ENCODE results near the gene FOXP4.

FOXP4 gene

GRCh38 chr6:41593406-41593805, 47.2 kb downstream of the FOXP4 start:
- Histone ChIP-seq H3K36me3 (ENCODE audit: control insufficient read depth in 2 of 2, insufficient read depth in 2 of 2, low read length in 2 of 2) (peaks cover 12 to 29% of the 10 kb centered on the region in 2 donors), H3K27ac (ENCODE audit: low read length) (no peak overlapping the region), H3K4me3 (ENCODE audit: low read length in 2 of 2) (no peak overlapping the region), H3K27me3 (ENCODE audit: control insufficient read depth in 1 of 2, insufficient read depth in 2 of 2, low read length in 2 of 2) (no peaks in the 10 kb centered on the region), H3K9me3 (ENCODE audit: control insufficient read depth in 2 of 2, low read length in 2 of 2) (no peaks in the 10 kb centered on the region), H3K9ac (ENCODE audit: low read length in 2 of 2) (no peak overlapping the region), H3K4me1 (ENCODE audit: control insufficient read depth, insufficient read depth, low read length) (peaks cover 3% of the 10 kb centered on the region)

DNA sequence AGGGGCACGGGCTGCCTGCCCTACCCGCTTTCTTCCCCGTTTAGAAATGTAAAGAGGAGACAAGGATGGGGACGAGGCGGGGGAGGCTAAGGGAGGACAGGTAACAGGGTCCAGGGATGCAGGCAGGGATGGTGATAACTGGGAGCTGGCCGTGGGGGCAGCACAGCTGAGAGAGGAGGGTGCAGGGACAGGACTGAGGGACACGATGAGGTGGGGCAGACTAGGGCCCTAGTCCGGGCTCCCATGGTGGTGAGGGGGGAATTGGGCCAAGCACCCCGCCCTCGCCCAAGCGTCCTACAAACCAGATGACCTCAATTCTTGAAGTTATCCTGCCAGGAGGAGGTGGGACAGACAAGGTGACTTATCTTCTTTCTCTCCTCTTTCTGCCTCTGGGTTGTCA, 47.7 kb downstream of the FOXP4 start:
- no peaks in the 10 kb centered on the region for H3K27me3 ChIP-seq (ENCODE audit: control insufficient read depth in 1 of 2, insufficient read depth in 2 of 2, low read length in 2 of 2)
- H3K4me3 ChIP-seq (ENCODE audit: low read length in 2 of 2) = no peak overlapping the region
- H3K4me1 ChIP-seq (ENCODE audit: control insufficient read depth, insufficient read depth, low read length) = peaks cover 3% of the 10 kb centered on the region
- no peak overlapping the region for H3K27ac ChIP-seq (ENCODE audit: low read length)
- no peak overlapping the region for H3K9ac ChIP-seq (ENCODE audit: low read length in 2 of 2)
- H3K9me3 ChIP-seq (ENCODE audit: control insufficient read depth in 2 of 2, low read length in 2 of 2) = no peaks in the 10 kb centered on the region
- H3K36me3 ChIP-seq (ENCODE audit: control insufficient read depth in 2 of 2, insufficient read depth in 2 of 2, low read length in 2 of 2) = peaks cover 10 to 25% of the 10 kb centered on the region in 2 donors

- H3K36me3 ChIP-seq (ENCODE audit: control insufficient read depth in 2 of 2, insufficient read depth in 2 of 2, low read length in 2 of 2) = peaks cover 10 to 25% of the 10 kb centered on the region in 2 donors
- H3K4me3 ChIP-seq (ENCODE audit: low read length in 2 of 2) = no peak overlapping the region
- peaks cover 3% of the 10 kb centered on the region for H3K4me1 ChIP-seq (ENCODE audit: control insufficient read depth, insufficient read depth, low read length)
- H3K9ac ChIP-seq (ENCODE audit: low read length in 2 of 2) = no peak overlapping the region
- H3K27me3 ChIP-seq (ENCODE audit: control insufficient read depth in 1 of 2, insufficient read depth in 2 of 2, low read length in 2 of 2) = no peaks in the 10 kb centered on the region
- H3K27ac ChIP-seq (ENCODE audit: low read length) = no peak overlapping the region
- no peaks in the 10 kb centered on the region for H3K9me3 ChIP-seq (ENCODE audit: control insufficient read depth in 2 of 2, low read length in 2 of 2)
Measured at GRCh38 chr6:41594326-41594725, 48.1 kb downstream of the FOXP4 start.

DNA sequence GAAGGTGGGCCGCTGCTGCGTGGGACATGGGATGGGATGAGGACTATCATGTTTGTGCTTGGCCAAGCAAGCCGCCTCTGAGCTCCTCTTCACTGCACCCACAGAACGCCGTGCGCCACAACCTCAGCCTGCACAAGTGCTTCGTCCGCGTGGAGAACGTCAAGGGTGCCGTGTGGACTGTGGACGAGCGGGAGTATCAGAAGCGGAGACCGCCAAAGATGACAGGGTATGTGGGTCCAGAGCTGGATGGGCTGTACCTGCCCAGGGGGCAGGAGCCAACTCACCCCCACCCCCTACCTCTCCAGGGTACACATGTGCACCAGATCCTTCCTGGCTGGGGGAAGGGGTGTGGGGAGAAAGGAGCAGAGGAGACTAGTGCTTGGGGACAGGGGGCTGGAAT, 48.6 kb downstream of the FOXP4 start:
- Histone ChIP-seq H3K36me3 (ENCODE audit: control insufficient read depth in 2 of 2, insufficient read depth in 2 of 2, low read length in 2 of 2) (peaks cover 10 to 25% of the 10 kb centered on the region in 2 donors), H3K27ac (ENCODE audit: low read length) (no peak overlapping the region), H3K9ac (ENCODE audit: low read length in 2 of 2) (no peak overlapping the region), H3K9me3 (ENCODE audit: control insufficient read depth in 2 of 2, low read length in 2 of 2) (no peaks in the 10 kb centered on the region), H3K4me3 (ENCODE audit: low read length in 2 of 2) (no peak overlapping the region), H3K4me1 (ENCODE audit: control insufficient read depth, insufficient read depth, low read length) (peaks cover 3% of the 10 kb centered on the region), H3K27me3 (ENCODE audit: control insufficient read depth in 1 of 2, insufficient read depth in 2 of 2, low read length in 2 of 2) (no peaks in the 10 kb centered on the region)

DNA sequence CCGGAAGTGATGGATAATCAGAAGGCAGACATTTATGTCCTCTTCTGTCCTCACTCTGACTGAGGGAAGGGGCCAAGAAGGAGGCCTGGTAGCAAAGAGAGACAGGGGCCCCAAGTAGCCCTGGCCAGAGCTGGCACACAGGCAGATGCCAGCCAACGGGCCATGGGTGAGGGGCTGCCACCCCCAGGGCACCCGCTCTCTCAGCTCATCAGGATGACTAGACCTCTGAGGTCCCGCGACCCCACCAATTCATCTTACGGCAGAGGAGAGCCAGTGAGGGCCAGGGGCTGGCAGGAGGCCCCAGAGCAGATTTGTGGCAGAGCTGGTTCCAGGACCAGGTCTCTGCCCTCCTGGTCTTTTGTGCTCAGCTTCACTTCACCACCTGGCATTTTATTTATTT, 49.0 kb downstream of the FOXP4 start:
- no peaks in the 10 kb centered on the region for H3K9me3 ChIP-seq (ENCODE audit: control insufficient read depth in 2 of 2, low read length in 2 of 2)
- peaks cover 3% of the 10 kb centered on the region for H3K4me1 ChIP-seq (ENCODE audit: control insufficient read depth, insufficient read depth, low read length)
- no peak overlapping the region for H3K27ac ChIP-seq (ENCODE audit: low read length)
- H3K9ac ChIP-seq (ENCODE audit: low read length in 2 of 2) = no peak overlapping the region
- peaks cover 10 to 25% of the 10 kb centered on the region in 2 donors for H3K36me3 ChIP-seq (ENCODE audit: control insufficient read depth in 2 of 2, insufficient read depth in 2 of 2, low read length in 2 of 2)
- H3K27me3 ChIP-seq (ENCODE audit: control insufficient read depth in 1 of 2, insufficient read depth in 2 of 2, low read length in 2 of 2) = no peaks in the 10 kb centered on the region
- no peak overlapping the region for H3K4me3 ChIP-seq (ENCODE audit: low read length in 2 of 2)

- Histone ChIP-seq H3K9me3 (ENCODE audit: control insufficient read depth in 2 of 2, low read length in 2 of 2) (no peaks in the 10 kb centered on the region), H3K4me3 (ENCODE audit: low read length in 2 of 2) (no peak overlapping the region), H3K27ac (ENCODE audit: low read length) (no peak overlapping the region), H3K9ac (ENCODE audit: low read length in 2 of 2) (no peak overlapping the region), H3K4me1 (ENCODE audit: control insufficient read depth, insufficient read depth, low read length) (peaks cover 3% of the 10 kb centered on the region), H3K36me3 (ENCODE audit: control insufficient read depth in 2 of 2, insufficient read depth in 2 of 2, low read length in 2 of 2) (peaks cover 10 to 23% of the 10 kb centered on the region in 2 donors), H3K27me3 (ENCODE audit: control insufficient read depth in 1 of 2, insufficient read depth in 2 of 2, low read length in 2 of 2) (no peaks in the 10 kb centered on the region)
Measured at GRCh38 chr6:41596096-41596685, 50.0 kb downstream of the FOXP4 start.

DNA sequence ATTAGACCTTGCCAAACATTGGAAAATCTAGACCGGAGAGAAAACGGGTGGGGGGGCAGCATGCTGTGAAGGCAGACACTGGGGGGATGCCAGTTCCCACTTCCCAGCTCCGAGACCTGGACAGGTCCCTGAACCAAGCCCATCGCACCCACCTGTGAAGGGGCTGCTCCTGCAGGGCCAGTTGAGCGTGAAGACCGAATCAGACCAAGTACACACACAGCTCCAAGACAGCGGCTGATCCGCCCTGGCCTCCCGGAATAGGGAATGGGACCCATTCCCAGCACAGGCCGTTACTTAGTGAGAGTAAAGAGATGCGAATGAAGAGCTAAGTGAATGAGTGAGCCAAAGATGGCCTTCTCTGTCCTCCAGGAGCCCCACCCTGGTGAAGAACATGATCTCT, 50.6 kb downstream of the FOXP4 start:
- Histone ChIP-seq H3K36me3 (ENCODE audit: control insufficient read depth in 2 of 2, insufficient read depth in 2 of 2, low read length in 2 of 2) (peaks cover 5 to 20% of the 10 kb centered on the region in 2 donors), H3K27me3 (ENCODE audit: control insufficient read depth in 1 of 2, insufficient read depth in 2 of 2, low read length in 2 of 2) (no peaks in the 10 kb centered on the region), H3K4me1 (ENCODE audit: control insufficient read depth, insufficient read depth, low read length) (peaks cover 3% of the 10 kb centered on the region), H3K4me3 (ENCODE audit: low read length in 2 of 2) (no peak overlapping the region), H3K27ac (ENCODE audit: low read length) (no peak overlapping the region), H3K9me3 (ENCODE audit: control insufficient read depth in 2 of 2, low read length in 2 of 2) (no peaks in the 10 kb centered on the region), H3K9ac (ENCODE audit: low read length in 2 of 2) (no peak overlapping the region)

DNA sequence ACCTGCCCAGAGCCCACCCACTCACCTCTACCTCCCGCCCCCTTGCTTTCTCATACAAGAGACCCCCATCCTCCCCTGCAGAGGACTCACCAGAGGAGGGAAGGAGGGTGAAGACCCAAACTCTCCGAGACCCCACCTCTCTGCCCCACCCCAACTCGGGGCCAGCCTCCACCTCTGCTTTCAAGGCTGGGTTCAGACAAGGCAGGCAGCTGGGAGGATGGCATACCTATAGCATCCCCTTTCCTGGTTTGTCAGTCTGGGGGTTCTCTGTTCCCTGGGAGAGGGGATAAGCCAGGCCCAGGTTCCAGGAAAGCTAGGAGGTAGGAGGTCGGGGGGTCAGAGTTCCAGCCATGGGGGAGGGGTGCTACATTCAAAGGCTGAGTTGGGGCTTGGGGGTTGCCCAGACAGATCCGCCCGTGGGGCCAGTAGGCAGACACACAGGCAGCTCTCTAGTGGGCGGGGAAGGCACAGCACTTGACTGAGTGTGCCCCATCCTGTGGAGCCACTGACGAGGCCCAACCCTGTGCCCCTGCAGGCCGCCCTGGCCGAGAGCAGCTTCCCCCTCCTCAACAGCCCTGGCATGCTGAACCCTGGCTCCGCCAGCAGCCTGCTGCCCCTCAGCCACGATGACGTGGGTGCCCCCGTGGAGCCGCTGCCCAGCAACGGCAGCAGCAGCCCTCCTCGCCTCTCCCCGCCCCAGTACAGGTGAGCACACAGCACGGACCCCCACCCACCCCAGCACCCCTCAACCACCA, 51.2 kb downstream of the FOXP4 start:
- Histone ChIP-seq H3K9me3 (ENCODE audit: control insufficient read depth in 2 of 2, low read length in 2 of 2) (no peaks in the 10 kb centered on the region), H3K4me1 (ENCODE audit: control insufficient read depth, insufficient read depth, low read length) (peaks cover 2% of the 10 kb centered on the region), H3K4me3 (ENCODE audit: low read length in 2 of 2) (no peak overlapping the region), H3K27me3 (ENCODE audit: control insufficient read depth in 1 of 2, insufficient read depth in 2 of 2, low read length in 2 of 2) (no peaks in the 10 kb centered on the region), H3K36me3 (ENCODE audit: control insufficient read depth in 2 of 2, insufficient read depth in 2 of 2, low read length in 2 of 2) (peaks cover 5 to 20% of the 10 kb centered on the region in 2 donors), H3K27ac (ENCODE audit: low read length) (no peak overlapping the region), H3K9ac (ENCODE audit: low read length in 2 of 2) (no peak overlapping the region)

DNA sequence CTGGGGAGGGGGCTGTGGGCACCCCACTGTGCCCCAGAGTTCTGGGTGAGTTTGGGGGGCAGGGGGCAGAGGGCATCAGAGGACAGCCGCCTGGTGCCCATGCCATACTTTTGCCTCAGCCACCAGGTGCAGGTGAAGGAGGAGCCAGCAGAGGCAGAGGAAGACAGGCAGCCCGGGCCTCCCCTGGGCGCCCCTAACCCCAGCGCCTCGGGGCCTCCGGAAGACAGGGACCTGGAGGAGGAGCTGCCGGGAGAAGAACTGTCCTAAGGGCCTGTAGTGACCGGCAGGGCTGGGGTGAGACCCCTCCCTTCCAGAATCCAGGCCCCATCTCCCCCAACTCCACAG, 52.5 kb downstream of the FOXP4 start:
- Histone ChIP-seq H3K4me3 (ENCODE audit: low read length in 2 of 2) (no peak overlapping the region), H3K4me1 (ENCODE audit: control insufficient read depth, insufficient read depth, low read length) (peaks cover 11% of the 10 kb centered on the region), H3K27ac (ENCODE audit: low read length) (no peak overlapping the region), H3K27me3 (ENCODE audit: control insufficient read depth in 1 of 2, insufficient read depth in 2 of 2, low read length in 2 of 2) (no peaks in the 10 kb centered on the region), H3K9me3 (ENCODE audit: control insufficient read depth in 2 of 2, low read length in 2 of 2) (no peaks in the 10 kb centered on the region), H3K36me3 (ENCODE audit: control insufficient read depth in 2 of 2, insufficient read depth in 2 of 2, low read length in 2 of 2) (peaks cover 0 to 15% of the 10 kb centered on the region in 2 donors), H3K9ac (ENCODE audit: low read length in 2 of 2) (no peak overlapping the region)

- Histone ChIP-seq H3K36me3 (ENCODE audit: control insufficient read depth in 2 of 2, insufficient read depth in 2 of 2, low read length in 2 of 2) (peaks cover 0 to 15% of the 10 kb centered on the region in 2 donors), H3K9ac (ENCODE audit: low read length in 2 of 2) (no peak overlapping the region), H3K9me3 (ENCODE audit: control insufficient read depth in 2 of 2, low read length in 2 of 2) (no peaks in the 10 kb centered on the region), H3K27ac (ENCODE audit: low read length) (no peak overlapping the region), H3K27me3 (ENCODE audit: control insufficient read depth in 1 of 2, insufficient read depth in 2 of 2, low read length in 2 of 2) (no peaks in the 10 kb centered on the region), H3K4me1 (ENCODE audit: control insufficient read depth, insufficient read depth, low read length) (peaks cover 11% of the 10 kb centered on the region), H3K4me3 (ENCODE audit: low read length in 2 of 2) (no peak overlapping the region)
Measured at GRCh38 chr6:41599015-41599851, 53.1 kb downstream of the FOXP4 start.

Measured in stomach smooth muscle (tissue), 2 donors.